OCI-LY7 (cell line): Measurements from ENCODE around the gene ATP6V0B. TPM values are rescaled to one million over a fixed set of nuclear protein-coding genes. Genes with fewer than 3 reads are reported as not detected.

Source experiments
- BruUV-seq: library from RNA; stranded (reverse); fragments of 400-500 nt; replicated peaks from 2 replicates; lab custom pipeline; 2021; lab: Mats Ljungman, UMichigan
- CTCF ChIA-PET: fragments of 300-600 bp; sonication (Branson Sonifier 250); formaldehyde crosslinking; loops from one replicate; lab custom pipeline; 2022; ENCODE audit warnings: antibody characterized with exemption; ENCODE audit not compliant: unreplicated experiment; lab: Charles Lee
- POLR2A ChIA-PET: fragments of 300-600 bp; sonication (Branson Sonifier 250); formaldehyde crosslinking; loops from one replicate; lab custom pipeline; 2022; ENCODE audit warnings: antibody characterized with exemption; lab: Charles Lee
- DNase-seq: peaks from one replicate; pipeline ENCODE4 v3.0.0-alpha.2; 2015; ENCODE audit warnings: low spot score
- H2AFZ ChIP-seq: fragments of 200-600 bp; sonication (generic), shearing (Covaris generic); 2 replicates; pipeline ENCODE4 v1.6.1; 2014; ENCODE audit warnings: mild to moderate bottlenecking, antibody characterized with exemption, low read length, moderate library complexity
- H3K27ac ChIP-seq: fragments of 200-600 bp; sonication (generic); 2 replicates; pipeline ENCODE4 v1.5.1; 2014; ENCODE audit warnings: mixed run types, low read depth, mild to moderate bottlenecking, moderate library complexity, low read length, inconsistent platforms; ENCODE audit not compliant: poor library complexity, severe bottlenecking
- H3K36me3 ChIP-seq: fragments of 200-600 bp; sonication (generic); 2 replicates; pipeline ENCODE4 v1.6.1; 2014; ENCODE audit warnings: mild to moderate bottlenecking, antibody characterized with exemption, low read length, moderate library complexity, mixed read lengths; ENCODE audit not compliant: insufficient read depth
- H3K4me1 ChIP-seq: fragments of 200-600 bp; sonication (generic); 2 replicates; pipeline ENCODE4 v1.5.1; 2014; ENCODE audit warnings: mild to moderate bottlenecking, low read length; ENCODE audit not compliant: insufficient read depth, poor library complexity, severe bottlenecking
- H3K4me2 ChIP-seq: fragments of 200-600 bp; sonication (generic); 2 replicates; pipeline ENCODE4 v1.6.1; 2014; ENCODE audit warnings: mild to moderate bottlenecking, low read length
- H3K4me3 ChIP-seq: fragments of 200-600 bp; sonication (generic); 2 replicates; pipeline ENCODE4 v1.5.1; 2014; ENCODE audit warnings: mild to moderate bottlenecking, low read depth, low read length; ENCODE audit not compliant: poor library complexity, severe bottlenecking
- H3K79me2 ChIP-seq: fragments of 200-600 bp; sonication (generic); 2 replicates; pipeline ENCODE4 v1.6.1; 2016; ENCODE audit warnings: low read depth, mild to moderate bottlenecking, low read length, moderate library complexity, mixed read lengths; ENCODE audit not compliant: insufficient read depth
- H3K9me2 ChIP-seq: fragments of 200-600 bp; sonication (generic); 2 replicates; pipeline ENCODE4 v1.6.1; 2016; ENCODE audit warnings: mild to moderate bottlenecking, low read length, mixed read lengths; ENCODE audit not compliant: insufficient read depth
- H3K9me3 ChIP-seq: fragments of 200-600 bp; sonication (generic); 2 replicates; pipeline ENCODE4 v1.6.1; 2014; ENCODE audit warnings: mild to moderate bottlenecking, mixed run types, low read length, mixed read lengths
- H4K20me1 ChIP-seq: fragments of 200-600 bp; sonication (generic); 2 replicates; pipeline ENCODE4 v1.6.1; 2014; ENCODE audit warnings: mild to moderate bottlenecking, antibody characterized with exemption, low read length, moderate library complexity, mixed read lengths; ENCODE audit not compliant: insufficient read depth
- EZH2phosphoT487 ChIP-seq: fragments of 200-600 bp; sonication (generic); IDR thresholded peaks from 2 replicates; pipeline ENCODE4 v1.6.1; 2018; ENCODE audit warnings: low read depth, borderline replicate concordance, mild to moderate bottlenecking, mixed run types, antibody characterized with exemption, low read length, moderate library complexity, mixed read lengths
- intact Hi-C: fragments of 100-400 bp; cut with micrococcal nuclease; formaldehyde crosslinking; loops from one replicate; pipeline ENCODE4 v1.10.0; 2022; ENCODE audit not compliant: unreplicated experiment
- total RNA-seq, 2 experiments: library from RNA; depleted of rRNA in 1 of 2; stranded (reverse); fragments of >200 nt in 1 of 2; shearing (Covaris generic) in 1 of 2; gene quantifications; 2 replicates each; pipeline ENCODE4 v1.2.3, GENCODE V29; 2014 to 2022
- TF ChIP-seq, protein P1 (sequence below): fragments of 200-600 bp; sonication (generic); conservative IDR thresholded peaks from 2 replicates; pipeline ENCODE4 v1.5.1; 2014; ENCODE audit warnings: mild to moderate bottlenecking, antibody characterized with exemption, low read length, moderate library complexity, mixed read lengths

ATP6V0B gene
- total RNA-seq, 2 experiments from 2014 or later = 68.4 to 97.1 TPM

DNA sequence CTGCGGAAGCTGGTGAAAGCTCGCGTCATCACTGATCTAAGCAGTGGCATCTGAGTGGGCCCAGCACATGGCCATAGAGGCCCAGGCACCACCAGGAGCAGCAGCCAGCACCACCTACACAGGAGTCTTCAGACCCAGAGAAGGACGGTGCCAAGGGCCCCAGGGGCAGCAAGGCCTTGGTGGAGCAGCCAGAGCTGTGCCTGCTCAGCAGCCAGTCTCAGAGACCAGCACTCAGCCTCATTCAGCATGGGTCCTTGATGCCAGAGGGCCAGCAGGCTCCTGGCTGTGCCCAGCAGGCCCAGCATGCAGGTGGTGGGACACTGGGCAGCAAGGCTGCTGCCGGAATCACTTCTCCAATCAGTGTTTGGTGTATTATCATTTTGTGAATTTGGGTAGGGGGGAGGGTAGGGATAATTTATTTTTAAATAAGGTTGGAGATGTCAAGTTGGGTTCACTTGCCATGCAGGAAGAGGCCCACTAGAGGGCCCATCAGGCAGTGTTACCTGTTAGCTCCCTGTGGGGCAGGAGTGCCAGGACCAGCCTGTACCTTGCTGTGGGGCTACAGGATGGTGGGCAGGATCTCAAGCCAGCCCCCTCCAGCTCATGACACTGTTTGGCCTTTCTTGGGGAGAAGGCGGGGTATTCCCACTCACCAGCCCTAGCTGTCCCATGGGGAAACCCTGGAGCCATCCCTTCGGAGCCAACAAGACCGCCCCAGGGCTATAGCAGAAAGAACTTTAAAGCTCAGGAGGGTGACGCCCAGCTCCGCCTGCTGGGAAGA lies 44.4 kb upstream of the ATP6V0B start:
- no peaks in the 10 kb centered on the region for H3K4me1 ChIP-seq
- intact Hi-C loops = loop anchor here (5.0 kb wide), 1 partner anchor 93 kb away; no protein-coding TSS in a partner anchor
- no peak overlapping the region for H3K4me3 ChIP-seq
- no peak overlapping the region for H3K27ac ChIP-seq
- no peaks in the 10 kb centered on the region for H3K36me3 ChIP-seq
- ChIA-PET POLR2A (interaction anchor here (0.5 kb wide), 1 partner anchor 116 kb away, joined by 3 read pairs; no protein-coding TSS in a partner anchor), CTCF (interaction anchor here (0.5 to 1.7 kb wide), 3 partner anchors 15 to 167 kb away, joined by 3 to 8 read pairs (median 4); no protein-coding TSS in a partner anchor)
- no TSS peak for BruUV-seq
- no peak overlapping the region for H3K4me2 ChIP-seq
- no peaks in the 10 kb centered on the region for H3K9me3 ChIP-seq
- H3K9me2 ChIP-seq = no peaks in the 10 kb centered on the region
- H4K20me1 ChIP-seq = no peaks in the 10 kb centered on the region
- TF ChIP-seq, protein P1, sequence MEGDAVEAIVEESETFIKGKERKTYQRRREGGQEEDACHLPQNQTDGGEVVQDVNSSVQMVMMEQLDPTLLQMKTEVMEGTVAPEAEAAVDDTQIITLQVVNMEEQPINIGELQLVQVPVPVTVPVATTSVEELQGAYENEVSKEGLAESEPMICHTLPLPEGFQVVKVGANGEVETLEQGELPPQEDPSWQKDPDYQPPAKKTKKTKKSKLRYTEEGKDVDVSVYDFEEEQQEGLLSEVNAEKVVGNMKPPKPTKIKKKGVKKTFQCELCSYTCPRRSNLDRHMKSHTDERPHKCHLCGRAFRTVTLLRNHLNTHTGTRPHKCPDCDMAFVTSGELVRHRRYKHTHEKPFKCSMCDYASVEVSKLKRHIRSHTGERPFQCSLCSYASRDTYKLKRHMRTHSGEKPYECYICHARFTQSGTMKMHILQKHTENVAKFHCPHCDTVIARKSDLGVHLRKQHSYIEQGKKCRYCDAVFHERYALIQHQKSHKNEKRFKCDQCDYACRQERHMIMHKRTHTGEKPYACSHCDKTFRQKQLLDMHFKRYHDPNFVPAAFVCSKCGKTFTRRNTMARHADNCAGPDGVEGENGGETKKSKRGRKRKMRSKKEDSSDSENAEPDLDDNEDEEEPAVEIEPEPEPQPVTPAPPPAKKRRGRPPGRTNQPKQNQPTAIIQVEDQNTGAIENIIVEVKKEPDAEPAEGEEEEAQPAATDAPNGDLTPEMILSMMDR = peak; percentile 78
- TF ChIP-seq EZH2phosphoT487 = no peak
- no peak overlapping the region for H2AFZ ChIP-seq
- DNase-seq = peak; percentile 49
- H3K79me2 ChIP-seq = no peaks in the 10 kb centered on the region

DNA sequence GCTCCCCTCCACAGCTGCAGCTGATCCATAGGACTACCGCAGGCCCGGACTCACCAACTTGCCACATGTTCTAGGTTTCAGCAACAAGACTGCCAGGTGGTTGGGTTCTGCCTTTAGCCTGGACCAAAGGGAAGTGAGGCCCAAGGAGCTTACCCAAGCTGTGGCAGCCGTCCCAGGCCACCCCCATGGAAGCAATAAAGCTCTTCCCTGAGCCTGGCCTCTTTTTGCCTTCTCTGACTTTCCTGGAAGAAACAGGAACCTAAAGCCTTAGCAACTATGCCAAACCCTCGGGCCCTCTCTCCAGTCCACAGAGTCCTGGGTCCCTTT lies 43.8 kb upstream of the ATP6V0B start:
- DNase-seq = no peak
- no peak for TF ChIP-seq EZH2phosphoT487
- TF ChIP-seq, protein P1 = no peak
- intact Hi-C loops = loop anchor here (5.0 kb wide), 1 partner anchor 94 kb away; no protein-coding TSS in a partner anchor
- Histone ChIP-seq H3K4me3 (no peak overlapping the region), H3K79me2 (no peaks in the 10 kb centered on the region), H2AFZ (no peak overlapping the region), H3K36me3 (no peaks in the 10 kb centered on the region), H3K9me2 (no peaks in the 10 kb centered on the region), H3K4me1 (no peaks in the 10 kb centered on the region), H3K9me3 (no peaks in the 10 kb centered on the region), H3K27ac (no peak overlapping the region), H3K4me2 (no peak overlapping the region), H4K20me1 (no peaks in the 10 kb centered on the region)
- BruUV-seq = no TSS peak
- POLR2A ChIA-PET = no interaction called here
- CTCF ChIA-PET = interaction anchor here (0.5 to 1.7 kb wide), 5 partner anchors 15 to 167 kb away, joined by 3 to 8 read pairs (median 3); no protein-coding TSS in a partner anchor
